ENCODE data around the gene MARCHF6.
"Not testable (repeated sequence)": the region's sequence is repeated elsewhere in the genome, so short reads cannot be mapped to it uniquely, and the experiment has no call there.

MARCHF6 gene

GRCh38 chr5:10353241-10354047, at the start of gene MARCHF6:
TSS of gene MARCHF6 (plus strand) at chr5:10353695. CDS start at chr5:10353899, 204 bp downstream.
- peak; percentile 87 to 98 (median 91) for DNase-seq (ENCODE audit: low read depth in 3 of 3)

GRCh38 chr5:10303699-10304170, 49.8 kb upstream of the MARCHF6 start:
- DNase-seq (ENCODE audit: low read depth in 3 of 3): no peak

GRCh38 chr5:10304932-10305331, 48.6 kb upstream of the MARCHF6 start:
- DNase-seq (ENCODE audit: low read depth in 3 of 3): no peak

- no peak for DNase-seq (ENCODE audit: low read depth in 3 of 3)
These were observed 47.4 kb upstream of the MARCHF6 start for GRCh38 chr5:10306114-10306513.

- DNase-seq (ENCODE audit: low read depth in 3 of 3): no peak
These were observed 46.7 kb upstream of the MARCHF6 start for GRCh38 chr5:10306806-10307205.

- peak in 1 of 3 donors; percentile 19 for DNase-seq (ENCODE audit: low read depth in 3 of 3)
These were observed 46.0 kb upstream of the MARCHF6 start, which contains the start of gene CMBL for GRCh38 chr5:10307206-10308148. TSS of gene CMBL (minus strand) at chr5:10307902. CDS start at chr5:10290762, 17,140 bp downstream.

- DNase-seq (ENCODE audit: low read depth in 3 of 3): no peak
These were observed 44.7 kb upstream of the MARCHF6 start for GRCh38 chr5:10308844-10309243.

GRCh38 chr5:10310066-10310779, 43.3 kb upstream of the MARCHF6 start:
- no peak for DNase-seq (ENCODE audit: low read depth in 3 of 3)

GRCh38 chr5:10310835-10311570, 42.5 kb upstream of the MARCHF6 start:
- DNase-seq (ENCODE audit: low read depth in 3 of 3): not testable (repeated sequence)

GRCh38 chr5:10311595-10312425, 41.7 kb upstream of the MARCHF6 start:
- no peak for DNase-seq (ENCODE audit: low read depth in 3 of 3)

GRCh38 chr5:10315201-10315600, 38.3 kb upstream of the MARCHF6 start:
- DNase-seq (ENCODE audit: low read depth in 3 of 3): no peak

- no peak for DNase-seq (ENCODE audit: low read depth in 3 of 3)
These were observed 37.5 kb upstream of the MARCHF6 start for GRCh38 chr5:10315824-10316509.

GRCh38 chr5:10317825-10318682, 35.4 kb upstream of the MARCHF6 start:
- DNase-seq (ENCODE audit: low read depth in 3 of 3): no peak

- no peak for DNase-seq (ENCODE audit: low read depth in 3 of 3)
These were observed 34.2 kb upstream of the MARCHF6 start for GRCh38 chr5:10319202-10319851.

- DNase-seq (ENCODE audit: low read depth in 3 of 3): no peak
These were observed 32.7 kb upstream of the MARCHF6 start for GRCh38 chr5:10320793-10321192.

GRCh38 chr5:10321882-10322281, 31.6 kb upstream of the MARCHF6 start:
- DNase-seq (ENCODE audit: low read depth in 3 of 3): no peak

GRCh38 chr5:10323588-10324488, 29.7 kb upstream of the MARCHF6 start:
- DNase-seq (ENCODE audit: low read depth in 3 of 3): no peak

Data from stimulated activated CD4-positive, alpha-beta T cell treated with anti-CD3 and anti-CD28 coated beads, TNF-alpha, amount 100 ng/mL, for 48 hours (primary cell).